Parietal lobe (tissue), 1 donor: ENCODE measurements around the gene SLC27A1. TPM values are rescaled to one million over a fixed set of nuclear protein-coding genes. Genes with fewer than 3 reads are reported as not detected.

ENCODE experiments used
- total RNA-seq: library from RNA; depleted of rRNA; stranded (reverse); fragments of >200 nt; gene quantifications from one replicate; pipeline ENCODE4 v1.2.3, GENCODE V29; 2014

Gene SLC27A1
- 26.0 TPM for total RNA-seq

GRCh38 chr19:17470068-17470841 is at the start of gene SLC27A1:
TSS of gene SLC27A1 (plus strand) at chr19:17470524. CDS start at chr19:17470541, 17 bp downstream.

GRCh38 chr19:17448131-17448967 is 22.0 kb upstream of the SLC27A1 start, which contains the start of gene TMEM221:
TSS of gene TMEM221 (minus strand) at chr19:17448668. CDS start at chr19:17448462, 206 bp downstream.

GRCh38 chr19:17460372-17461230 is 9.7 kb upstream of the SLC27A1 start, which contains the start of gene NXNL1:
TSS of gene NXNL1 (minus strand) at chr19:17460926. CDS start at chr19:17460869, 57 bp downstream.

GRCh38 chr19:17555480-17555928 is 85.2 kb downstream of the SLC27A1 start, which contains the start of gene COLGALT1:
TSS of gene COLGALT1 (plus strand) at chr19:17555649. CDS start at chr19:17555714, 65 bp downstream.

Other genes starting within 250 kb of the SLC27A1 start
- 0.94 TPM for gene OCEL1, start 244.3 kb upstream of the SLC27A1 start, total RNA-seq
- gene NR2F6, start 224.6 kb upstream of the SLC27A1 start, total RNA-seq: 7.8 TPM
- 1.3 TPM for gene USHBP1, start 205.8 kb upstream of the SLC27A1 start, total RNA-seq
- gene BABAM1, start 203.1 kb upstream of the SLC27A1 start, total RNA-seq: 61.3 TPM
- gene ANKLE1, start 188.6 kb upstream of the SLC27A1 start, total RNA-seq: 1.3 TPM
- 19.7 TPM for gene ABHD8, start 167.1 kb upstream of the SLC27A1 start, total RNA-seq
- 8.1 TPM for gene MRPL34, start 164.7 kb upstream of the SLC27A1 start, total RNA-seq
- gene DDA1, start 161.0 kb upstream of the SLC27A1 start, total RNA-seq: 9.1 TPM
- gene ANO8, start 135.7 kb upstream of the SLC27A1 start, total RNA-seq: 53.8 TPM
- gene GTPBP3, start 133.0 kb upstream of the SLC27A1 start, total RNA-seq: 18.8 TPM
- 2.2 TPM for gene PLVAP, start 93.2 kb upstream of the SLC27A1 start, total RNA-seq
- gene CCDC194, start 76.3 kb upstream of the SLC27A1 start, total RNA-seq: not detected
- gene BST2, start 64.9 kb upstream of the SLC27A1 start, total RNA-seq: 1.6 TPM
- gene MVB12A, start 50.5 kb upstream of the SLC27A1 start, total RNA-seq: 15.0 TPM
- gene TMEM221, start 21.9 kb upstream of the SLC27A1 start, total RNA-seq: 0.63 TPM
- gene NXNL1, start 9.6 kb upstream of the SLC27A1 start, total RNA-seq: not detected
- gene PGLS, start 41.1 kb downstream of the SLC27A1 start, total RNA-seq: 51.0 TPM
- gene COLGALT1, start 85.1 kb downstream of the SLC27A1 start, total RNA-seq: 22.8 TPM
- gene UNC13A, start 217.8 kb downstream of the SLC27A1 start, total RNA-seq: 48.5 TPM
- 41.3 TPM for gene MAP1S, start 249.0 kb downstream of the SLC27A1 start, total RNA-seq